ENCODE measurements around the gene GRN.
"Not testable (repeated sequence)": the region's sequence is repeated elsewhere in the genome, so short reads cannot be mapped to it uniquely, and the experiment has no call there.

The GRN gene

GRCh38 chr17:44347206-44348055, 2.3 kb downstream of the GRN start:
- not testable (repeated sequence) for DNase-seq

- peak; percentile 47 for DNase-seq
These were observed 3.3 kb downstream of the GRN start for GRCh38 chr17:44348234-44348987.

- DNase-seq = no peak
These were observed 3.9 kb downstream of the GRN start for GRCh38 chr17:44348988-44349364.

- DNase-seq = no peak
These were observed 4.5 kb downstream of the GRN start for GRCh38 chr17:44349553-44350070.

GRCh38 chr17:44350733-44351226, 5.7 kb downstream of the GRN start:
- DNase-seq = peak; percentile 85

GRCh38 chr17:44351464-44351863, 6.4 kb downstream of the GRN start:
- DNase-seq = no peak

GRCh38 chr17:44351961-44352827, 7.1 kb downstream of the GRN start:
- no peak for DNase-seq

- DNase-seq = no peak
These were observed 7.9 kb downstream of the GRN start for GRCh38 chr17:44352828-44353671.

- no peak for DNase-seq
These were observed 8.7 kb downstream of the GRN start for GRCh38 chr17:44353672-44354331.

GRCh38 chr17:44354582-44355561, 9.8 kb downstream of the GRN start:
- peak; percentile 55 for DNase-seq

- no peak for DNase-seq
These were observed 10.6 kb downstream of the GRN start for GRCh38 chr17:44355642-44356099.

- DNase-seq = no peak
These were observed 11.1 kb downstream of the GRN start for GRCh38 chr17:44356241-44356640.

- no peak for DNase-seq
These were observed 13.0 kb downstream of the GRN start for GRCh38 chr17:44358066-44358465.

- DNase-seq = no peak
These were observed 13.9 kb downstream of the GRN start for GRCh38 chr17:44359006-44359405.

GRCh38 chr17:44359458-44360143, 14.5 kb downstream of the GRN start:
- no peak for DNase-seq

- DNase-seq = no peak
These were observed 15.0 kb downstream of the GRN start for GRCh38 chr17:44360144-44360533.

GRCh38 chr17:44360826-44361225, 15.7 kb downstream of the GRN start:
- no peak for DNase-seq

GRCh38 chr17:44361292-44362260, 16.5 kb downstream of the GRN start:
- DNase-seq = no peak

All from activated CD4-positive, alpha-beta T cell treated with anti-CD3 and anti-CD28 coated beads, Interleukin-10, Interleukin-2, amounts not matched to agents 100 ng/mL and 50 ng/mL, durations not matched to agents 16 hours and 8 hours (primary cell).